Activated T-cell treated with anti-CD3 and anti-CD28 coated beads, Interleukin-2, amount 50 U/mL, for 72 hours (primary cell): ENCODE data around the gene GSDMA. TPM values are rescaled to one million over a fixed set of nuclear protein-coding genes. Genes with fewer than 3 reads are reported as not detected.
A peak's percentile ranks its signal among the peaks of the same experiment; 100 is the strongest.
"Not testable (repeated sequence)": the region's sequence is repeated elsewhere in the genome, so short reads cannot be mapped to it uniquely, and the experiment has no call there.

Source experiments
- ATAC-seq, 2 donors: fragments of 150-1000 bp; cut with Tn5 transposase; replicated peaks in 1 of 2; 2 replicates each; pipeline ENCODE4 v1.10.0; 2021; ENCODE audit warnings: moderate library complexity in 2 of 2, mild to moderate bottlenecking in 1 of 2
- DNase-seq, 2 donors: peaks; one replicate each; pipeline ENCODE4 v3.0.0; 2021 to 2022; ENCODE audit warnings: mixed read lengths in 1 of 2
- H3K27ac Mint-ChIP-seq: one replicate; pipeline ENCODE4 v1.8.0; 2022; ENCODE audit warnings: mild to moderate bottlenecking, moderate library complexity, mixed read lengths
- H3K27me3 Mint-ChIP-seq: one replicate; pipeline ENCODE4 v1.8.0; 2022; ENCODE audit warnings: low read depth, mixed read lengths
- H3K36me3 Mint-ChIP-seq, 2 donors: one replicate each; pipeline ENCODE4 v1.8.0; 2022; ENCODE audit warnings: mixed read lengths in 2 of 2, mild to moderate bottlenecking in 1 of 2; ENCODE audit not compliant: insufficient read depth in 2 of 2
- H3K4me1 Mint-ChIP-seq: one replicate; pipeline ENCODE4 v1.8.0; 2022; ENCODE audit warnings: low read depth, mixed read lengths
- H3K4me3 Mint-ChIP-seq, 2 donors: one replicate each; pipeline ENCODE4 v1.8.0; 2022; ENCODE audit warnings: mild to moderate bottlenecking in 2 of 2, mixed read lengths in 2 of 2, moderate library complexity in 2 of 2
- H3K9me3 Mint-ChIP-seq, 2 donors: one replicate each; pipeline ENCODE4 v1.8.0; 2022; ENCODE audit warnings: mixed read lengths in 2 of 2
- total RNA-seq, 2 donors: library from RNA; stranded (reverse); gene quantifications; one replicate each; pipeline ENCODE4 v1.2.3, GENCODE V29; 2022

The GSDMA gene
- total RNA-seq, 2 donors from 2014 or later: 2.1 to 4.6 TPM

DNA sequence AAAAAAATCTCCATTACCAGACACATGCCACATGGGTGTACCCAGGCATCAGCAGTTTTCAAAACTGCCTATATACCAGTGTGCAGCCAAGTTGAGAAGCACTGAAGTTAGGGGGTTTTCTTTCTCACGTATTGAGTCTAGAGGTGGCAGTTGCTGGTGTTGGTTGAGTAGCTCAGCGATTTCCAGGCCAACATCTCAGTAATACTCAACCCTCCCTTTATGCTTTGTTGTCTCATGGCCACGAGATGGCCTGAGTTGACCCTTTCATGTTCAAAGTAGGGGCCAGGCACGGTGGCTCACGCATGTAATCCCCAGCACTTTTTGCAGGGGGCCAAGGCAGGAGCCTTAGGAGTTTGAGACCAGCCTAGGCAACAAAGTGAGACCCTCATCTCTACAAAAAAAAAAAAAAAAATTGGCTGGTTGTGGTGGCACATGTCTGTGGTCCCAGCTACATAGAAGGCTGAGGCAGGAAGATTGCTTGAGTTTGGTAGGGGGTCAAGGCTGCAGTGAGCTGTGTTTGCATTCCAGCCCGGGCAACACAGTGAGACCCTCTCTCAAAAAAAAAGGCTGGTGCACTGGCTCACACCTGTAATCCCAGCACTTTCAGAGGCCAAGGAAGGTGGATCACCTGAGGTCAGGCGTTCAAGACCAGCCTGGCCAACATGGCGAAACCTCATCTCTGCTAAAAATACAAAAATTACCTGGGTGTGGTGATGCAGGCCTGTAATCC, 24.5 kb upstream of the GSDMA start:
- Mint-ChIP-seq H3K27ac (no peak overlapping the region), H3K4me3 (no peak overlapping the region), H3K4me1 (peaks cover 27% of the 10 kb centered on the region), H3K9me3 (no peaks in the 10 kb centered on the region), H3K36me3 (no peaks in the 10 kb centered on the region), H3K27me3 (no peaks in the 10 kb centered on the region)
- ATAC-seq: no peak
- no peak for DNase-seq

DNA sequence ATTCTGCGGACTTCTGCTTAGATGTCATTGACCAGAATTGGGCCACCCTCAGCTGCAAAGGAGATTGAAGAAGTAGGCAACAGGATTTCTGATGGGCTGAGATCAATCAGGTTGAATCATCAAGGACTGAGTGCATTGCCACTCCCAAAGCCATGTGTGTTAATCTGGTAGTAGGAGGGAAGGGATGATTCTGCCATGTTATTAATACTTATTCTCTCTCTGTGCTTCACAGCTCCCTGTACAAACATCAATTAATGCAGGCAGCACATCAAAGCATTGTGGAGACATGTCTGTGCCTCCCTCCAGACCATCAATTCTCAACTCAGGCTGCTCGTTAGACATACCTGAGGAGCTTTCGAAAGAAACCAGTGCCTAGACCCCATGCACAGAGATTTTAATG, 23.7 kb upstream of the GSDMA start:
- no peak for ATAC-seq
- no peak for DNase-seq
- H3K27me3 Mint-ChIP-seq: no peaks in the 10 kb centered on the region
- H3K36me3 Mint-ChIP-seq: no peaks in the 10 kb centered on the region
- peaks cover 27% of the 10 kb centered on the region for H3K4me1 Mint-ChIP-seq
- H3K4me3 Mint-ChIP-seq: peak overlapping the region in 1 of 2 donors; percentile 19
- H3K9me3 Mint-ChIP-seq: no peaks in the 10 kb centered on the region
- no peak overlapping the region for H3K27ac Mint-ChIP-seq

DNA sequence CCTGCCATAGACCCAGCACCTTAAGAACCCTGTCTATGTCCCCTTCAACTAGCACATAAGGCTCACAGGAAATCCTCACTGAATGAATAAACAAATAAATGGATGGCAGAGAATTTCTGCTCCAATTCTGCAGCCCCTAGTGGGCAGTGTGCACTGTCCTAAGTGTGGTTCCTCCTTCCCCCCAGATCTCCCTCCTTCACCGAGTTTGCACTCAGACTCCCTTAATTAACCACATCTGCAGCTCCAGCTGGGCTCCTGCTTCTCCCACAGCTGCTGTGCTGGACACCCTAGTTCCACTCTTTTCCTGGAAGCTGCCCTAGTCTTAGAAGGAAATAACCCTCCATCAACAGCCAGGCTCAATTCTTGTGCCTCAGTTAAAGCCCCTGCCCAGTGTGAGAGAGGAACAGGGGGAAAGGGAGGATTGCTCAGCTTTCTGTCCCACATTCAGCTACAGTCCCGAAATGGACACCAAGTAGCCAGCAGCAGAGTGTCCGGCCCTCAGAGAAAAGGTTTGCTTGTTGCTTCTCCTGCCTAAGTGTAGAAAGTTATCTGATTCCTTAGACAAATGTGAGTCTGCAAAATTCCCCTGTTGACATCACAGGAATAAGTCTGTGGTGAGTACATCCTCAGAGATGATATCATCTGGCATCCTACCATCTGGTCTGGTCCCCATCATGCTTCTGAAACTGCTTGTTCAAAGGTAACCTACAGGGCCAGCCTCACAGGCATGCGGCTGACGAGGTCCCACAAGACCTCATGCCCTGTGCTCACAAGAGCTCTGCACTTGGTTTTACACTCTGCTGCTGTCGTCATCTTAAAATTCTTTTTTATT, 23.0 kb upstream of the GSDMA start:
- Mint-ChIP-seq H3K36me3 (no peaks in the 10 kb centered on the region), H3K27ac (peak overlapping the region; percentile 5), H3K4me3 (peak overlapping the region; percentile 64 to 76), H3K4me1 (peaks cover 27% of the 10 kb centered on the region), H3K27me3 (no peaks in the 10 kb centered on the region), H3K9me3 (no peaks in the 10 kb centered on the region)
- peak; percentile 99 for ATAC-seq
- DNase-seq: peak; percentile 71 to 75

DNA sequence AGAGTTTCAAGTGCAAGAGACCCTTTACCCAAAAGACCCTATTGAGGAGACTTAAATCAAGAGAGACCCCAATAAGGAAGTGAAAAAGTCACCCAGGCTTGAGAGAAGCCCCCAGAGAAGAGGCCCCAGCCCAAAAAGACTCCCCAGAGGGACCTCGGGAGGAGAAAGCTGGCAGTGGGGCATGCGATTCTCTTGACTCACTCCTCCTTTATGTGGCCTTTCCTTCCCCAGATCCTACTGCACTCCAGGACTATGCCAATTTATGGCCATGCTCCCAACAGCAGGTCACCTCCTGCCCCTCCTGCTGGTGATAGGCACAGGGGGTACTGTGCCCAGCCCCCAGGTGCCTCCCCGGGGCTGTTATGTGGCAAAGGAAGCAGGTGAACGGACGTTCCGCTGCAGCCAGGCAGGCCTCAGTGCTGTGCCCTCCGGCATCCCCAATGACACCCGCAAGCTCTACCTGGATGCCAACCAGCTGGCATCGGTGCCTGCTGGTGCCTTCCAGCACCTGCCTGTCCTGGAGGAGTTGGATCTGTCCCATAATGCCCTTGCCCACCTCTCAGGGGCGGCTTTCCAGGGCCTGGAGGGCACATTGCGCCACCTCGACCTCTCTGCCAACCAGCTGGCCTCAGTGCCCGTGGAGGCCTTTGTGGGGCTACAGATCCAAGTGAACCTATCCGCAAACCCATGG, 19.0 kb upstream of the GSDMA start:
- H3K27me3 Mint-ChIP-seq: no peaks in the 10 kb centered on the region
- no peaks in the 10 kb centered on the region for H3K36me3 Mint-ChIP-seq
- no peaks in the 10 kb centered on the region for H3K9me3 Mint-ChIP-seq
- no peak overlapping the region for H3K4me3 Mint-ChIP-seq
- H3K4me1 Mint-ChIP-seq: peaks cover 31% of the 10 kb centered on the region
- ATAC-seq (no peak), DNase-seq (no peak)
- no peak overlapping the region for H3K27ac Mint-ChIP-seq

DNA sequence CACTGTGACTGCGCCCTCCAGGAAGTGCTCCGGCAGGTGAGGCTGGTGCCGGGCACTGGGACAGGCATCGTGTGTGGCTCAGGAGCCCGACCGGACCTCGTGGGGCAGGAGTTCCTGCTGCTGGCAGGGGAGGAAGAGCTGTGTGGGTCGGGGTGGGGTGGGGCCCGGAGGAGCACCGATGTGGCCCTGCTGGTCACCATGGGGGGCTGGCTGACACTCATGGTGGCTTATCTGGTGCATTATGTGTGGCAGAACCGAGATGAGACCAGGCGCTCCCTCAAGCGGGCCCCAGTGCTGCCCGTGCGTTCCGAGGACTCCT, 18.5 kb upstream of the GSDMA start:
- DNase-seq (no peak), ATAC-seq (no peak)
- Mint-ChIP-seq H3K27ac (no peak overlapping the region), H3K4me3 (no peak overlapping the region), H3K36me3 (no peaks in the 10 kb centered on the region), H3K4me1 (peaks cover 32% of the 10 kb centered on the region), H3K9me3 (no peaks in the 10 kb centered on the region), H3K27me3 (no peaks in the 10 kb centered on the region)

DNA sequence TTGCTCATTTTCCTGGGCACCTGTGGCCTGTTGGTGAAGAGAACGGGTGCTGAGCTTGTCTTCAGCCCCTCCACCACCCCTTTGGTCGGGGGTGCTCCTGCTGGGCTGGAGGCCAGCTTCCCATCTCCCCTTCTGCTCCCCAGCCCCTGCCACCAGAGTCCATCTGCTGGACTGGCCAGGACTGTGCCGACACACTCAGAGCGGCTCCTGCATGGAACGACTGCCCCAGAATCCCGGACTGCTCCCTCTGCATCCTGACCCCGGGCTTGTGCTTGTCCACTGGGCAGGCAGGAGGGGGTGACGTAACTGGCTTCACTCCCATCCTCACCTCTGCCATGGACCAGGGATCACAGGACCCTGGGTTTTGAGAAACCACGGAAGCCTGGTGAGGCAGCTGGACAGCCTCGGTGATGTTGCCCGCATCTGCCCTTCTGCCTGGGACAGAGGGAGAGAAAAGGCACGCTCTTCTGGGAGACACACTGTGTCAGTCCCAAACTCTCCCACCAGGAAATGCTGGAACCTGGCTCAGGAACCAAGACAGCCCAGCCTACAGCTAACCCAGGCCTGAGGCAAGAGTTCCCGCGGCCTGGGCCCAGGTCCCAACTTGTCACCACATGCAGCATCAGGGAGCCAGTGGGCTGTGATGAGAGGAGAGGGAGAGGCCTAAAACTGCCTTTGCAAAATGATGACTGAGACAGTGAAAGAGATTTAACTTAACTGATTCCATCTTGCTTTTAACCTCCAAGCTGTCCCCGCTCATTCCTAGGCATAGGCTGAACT, 16.1 kb upstream of the GSDMA start:
- peaks cover 16% of the 10 kb centered on the region for H3K4me1 Mint-ChIP-seq
- no peak for DNase-seq

DNA sequence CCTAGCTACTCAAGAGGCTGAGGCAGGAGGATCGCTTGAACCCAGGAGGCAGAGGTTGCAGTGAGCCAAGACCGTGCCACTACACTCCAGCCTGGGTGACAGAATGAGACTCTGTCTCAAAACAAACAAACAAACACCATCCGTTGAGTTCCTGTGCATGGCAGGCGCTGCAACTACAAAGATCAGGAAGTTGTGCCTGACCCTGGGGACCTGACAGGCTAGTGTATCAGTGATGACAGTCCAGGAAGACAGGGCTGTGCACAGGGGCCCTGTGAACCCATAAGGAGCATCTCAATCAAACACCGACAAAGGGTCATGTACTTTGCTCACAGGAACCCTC, 14.3 kb upstream of the GSDMA start:
- H3K4me3 Mint-ChIP-seq, ATAC-seq, DNase-seq, H3K9me3 Mint-ChIP-seq, H3K36me3 Mint-ChIP-seq, H3K27me3 Mint-ChIP-seq: not testable (repeated sequence)
- Mint-ChIP-seq H3K27ac (peak overlapping the region; percentile 35), H3K4me1 (peaks cover 26% of the 10 kb centered on the region)

More for the DNA sequence above, 16.1 kb upstream of the GSDMA start:
- Mint-ChIP-seq H3K27me3 (peaks cover 1% of the 10 kb centered on the region), H3K36me3 (no peaks in the 10 kb centered on the region), H3K4me3 (no peak overlapping the region), H3K9me3 (no peaks in the 10 kb centered on the region), H3K27ac (no peak overlapping the region)
- no peak for ATAC-seq

DNA sequence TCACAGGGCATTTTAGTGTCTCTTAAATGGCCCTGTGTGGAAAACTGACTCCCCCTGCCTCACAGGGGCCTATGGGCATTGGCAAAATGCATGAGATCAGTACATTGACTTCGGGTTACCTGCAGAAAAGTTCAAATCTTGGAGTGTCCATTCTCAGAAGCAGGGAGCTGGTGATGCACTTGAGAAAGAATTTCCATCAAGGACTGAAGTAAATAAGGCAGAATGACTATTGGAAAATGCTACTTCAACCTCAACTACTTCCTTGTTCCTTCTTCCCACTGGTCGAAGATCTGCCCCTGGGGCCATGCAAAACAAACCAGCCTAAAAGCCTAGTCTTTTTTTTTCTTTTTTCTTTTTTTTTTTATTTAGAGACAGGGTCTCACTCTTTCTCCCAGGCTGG, 13.8 kb upstream of the GSDMA start:
- DNase-seq (no peak), ATAC-seq (no peak)
- no peaks in the 10 kb centered on the region for H3K36me3 Mint-ChIP-seq
- no peak overlapping the region for H3K4me3 Mint-ChIP-seq
- peaks cover 8% of the 10 kb centered on the region for H3K27me3 Mint-ChIP-seq
- H3K9me3 Mint-ChIP-seq: no peaks in the 10 kb centered on the region
- H3K27ac Mint-ChIP-seq: no peak overlapping the region
- peaks cover 31% of the 10 kb centered on the region for H3K4me1 Mint-ChIP-seq

DNA sequence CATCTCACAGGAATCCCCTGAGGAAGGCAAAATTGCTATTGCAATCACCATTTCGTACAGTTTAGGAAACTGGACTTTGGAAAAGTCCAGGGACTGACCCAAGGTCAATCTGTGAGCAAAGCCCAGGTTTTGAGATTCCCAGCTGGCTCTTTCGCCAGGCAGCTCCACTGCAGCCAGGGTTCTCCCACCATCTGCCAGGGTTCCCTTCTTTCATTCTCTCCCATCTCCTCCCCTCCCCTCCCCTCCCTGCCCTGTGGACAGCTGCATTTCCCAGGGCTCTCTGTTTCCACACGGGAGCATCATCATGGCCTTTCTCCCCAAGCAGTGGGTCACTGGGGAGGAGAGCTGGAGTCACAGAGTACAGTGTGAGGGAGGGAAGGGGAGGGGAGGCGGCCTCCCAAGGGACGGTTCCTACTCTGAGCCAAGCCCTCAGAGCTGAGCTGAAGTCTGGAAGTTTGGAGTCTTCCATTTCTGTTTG, 11.9 kb upstream of the GSDMA start:
- peaks cover 8% of the 10 kb centered on the region for H3K27me3 Mint-ChIP-seq
- no peak overlapping the region for H3K27ac Mint-ChIP-seq
- no peak for ATAC-seq

DNA sequence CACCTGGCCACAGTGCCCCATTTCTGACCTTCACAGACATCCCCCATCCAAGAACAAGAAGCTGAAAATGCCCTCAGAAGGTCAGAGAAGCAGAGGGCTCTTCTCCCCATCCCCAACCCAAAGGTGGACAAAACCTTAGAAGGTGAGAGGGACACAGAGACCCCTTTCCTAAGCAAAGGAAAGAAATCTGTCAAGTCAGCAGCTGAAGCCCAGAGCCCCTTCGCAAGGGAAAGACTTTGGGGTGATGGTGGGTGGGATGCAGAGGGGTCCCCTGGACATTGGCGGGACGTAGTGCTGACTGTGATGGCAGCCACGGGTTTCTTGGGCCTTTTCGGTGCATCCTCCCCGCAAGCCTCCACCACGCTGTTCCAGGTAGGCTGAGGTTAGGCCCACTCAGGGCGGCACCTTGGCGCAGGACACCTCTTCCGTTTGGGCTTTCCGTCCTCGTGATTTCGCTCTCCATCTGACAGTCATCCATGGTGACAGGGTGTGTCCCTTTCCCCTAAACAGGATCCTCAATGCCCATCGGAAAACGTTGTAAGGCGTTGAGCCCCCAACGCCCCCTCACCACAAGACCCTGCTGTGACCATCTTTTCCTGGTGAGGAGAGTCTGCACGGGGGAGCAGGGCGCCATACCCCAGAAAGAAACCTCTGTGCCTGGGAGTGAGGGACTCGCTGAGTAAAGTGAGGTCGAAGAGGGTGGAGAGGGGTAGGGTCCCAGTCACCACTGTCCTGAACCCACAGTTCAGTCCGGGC, 10.7 kb upstream of the GSDMA start:
- no peak for ATAC-seq
- H3K9me3 Mint-ChIP-seq: no peaks in the 10 kb centered on the region
- H3K27me3 Mint-ChIP-seq: peaks cover 8% of the 10 kb centered on the region
- peak in 1 of 2 donors; percentile 9 for DNase-seq
- no peaks in the 10 kb centered on the region for H3K36me3 Mint-ChIP-seq
- H3K4me3 Mint-ChIP-seq: peak overlapping the region; percentile 39 to 73
- peaks cover 35% of the 10 kb centered on the region for H3K4me1 Mint-ChIP-seq
- no peak overlapping the region for H3K27ac Mint-ChIP-seq

More for the DNA sequence above, 11.9 kb upstream of the GSDMA start:
- H3K36me3 Mint-ChIP-seq: no peaks in the 10 kb centered on the region
- H3K4me1 Mint-ChIP-seq: peaks cover 35% of the 10 kb centered on the region
- no peak overlapping the region for H3K4me3 Mint-ChIP-seq
- no peaks in the 10 kb centered on the region for H3K9me3 Mint-ChIP-seq
- no peak for DNase-seq

DNA sequence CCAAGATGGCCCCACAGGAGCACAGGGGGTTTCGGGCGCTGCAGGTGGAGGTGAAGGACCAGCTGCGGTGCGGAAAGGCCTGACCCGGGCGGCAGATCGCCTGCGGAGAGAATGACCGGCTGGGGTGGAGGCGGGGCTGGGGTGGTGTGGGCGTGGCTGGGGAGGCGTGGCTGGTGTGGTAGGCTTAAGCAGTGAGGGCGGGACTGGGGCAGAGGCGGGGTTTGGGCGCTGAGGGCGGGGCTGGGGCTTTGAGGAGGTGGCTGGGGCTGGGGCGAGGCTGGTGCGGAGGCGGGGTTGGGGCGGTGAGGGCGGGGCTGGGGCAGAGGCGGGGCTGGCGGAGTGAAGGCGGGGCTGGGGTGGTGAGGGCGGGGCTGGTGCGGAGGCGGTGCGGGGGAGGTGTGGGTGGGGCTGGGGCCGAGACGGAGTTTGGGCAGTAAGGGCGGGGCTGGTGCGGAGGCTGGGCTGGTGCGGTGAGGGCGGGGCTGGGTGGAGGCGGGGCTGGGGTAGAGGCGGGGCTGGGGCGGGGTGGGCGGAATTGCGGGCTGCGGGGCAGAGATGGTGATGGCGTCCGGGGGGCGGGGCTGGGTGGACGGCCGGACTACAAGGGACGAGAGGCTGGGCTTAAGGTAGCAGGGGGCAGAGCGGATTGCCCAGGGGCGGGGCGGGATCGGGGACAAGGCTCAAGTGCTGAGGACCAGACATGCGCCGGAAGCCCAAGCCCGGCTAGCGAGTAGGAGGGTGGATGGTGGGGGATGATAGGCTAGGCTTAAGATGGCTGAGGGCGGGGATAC, 9.9 kb upstream of the GSDMA start:
- H3K4me3 Mint-ChIP-seq: peak overlapping the region; percentile 85 to 86
- DNase-seq: peak; percentile 93 to 97
- peak; percentile 86 to 88 for ATAC-seq
- H3K27ac Mint-ChIP-seq: peak overlapping the region; percentile 68
- H3K4me1 Mint-ChIP-seq: peaks cover 35% of the 10 kb centered on the region
- H3K27me3 Mint-ChIP-seq: peaks cover 8% of the 10 kb centered on the region
- no peaks in the 10 kb centered on the region for H3K9me3 Mint-ChIP-seq
- H3K36me3 Mint-ChIP-seq: no peaks in the 10 kb centered on the region
